GM21717 (cell line): ENCODE results near the gene GNL2.
"Not testable (repeated sequence)": the region's sequence is repeated elsewhere in the genome, so short reads cannot be mapped to it uniquely, and the experiment has no call there.

Experiments
- ATAC-seq: cut with Tn5 transposase; IDR thresholded peaks from one replicate; pipeline ENCODE4 v1.9.1; 2021; ENCODE audit warnings: mild to moderate bottlenecking, moderate library complexity; ENCODE audit not compliant: unreplicated experiment

Gene GNL2

GRCh38 chr1:37518241-37518640 lies 77.5 kb downstream of the GNL2 start:
- ATAC-seq = not testable (repeated sequence)

- ATAC-seq = no peak
These were observed 78.2 kb downstream of the GNL2 start for GRCh38 chr1:37517569-37517968.
